Lower leg skin (tissue), 4 donors: ENCODE data around the gene PROSER3. TPM values are rescaled to one million over a fixed set of nuclear protein-coding genes. Genes with fewer than 3 reads are reported as not detected.

Experiments used
- DNase-seq, 2 donors: peaks; one replicate each; pipeline ENCODE4 v3.0.0-alpha.2; 2019; ENCODE audit warnings: low spot score in 2 of 2
- H3K4me3 ChIP-seq: fragments of 200-600 bp; sonication (generic); 2 replicates; pipeline ENCODE4 v1.5.1; 2017; ENCODE audit warnings: mild to moderate bottlenecking, low read depth; ENCODE audit not compliant: poor library complexity, severe bottlenecking
- POLR2A ChIP-seq, 2 donors: fragments of 450-650 bp; IDR thresholded peaks; one replicate each; pipeline ENCODE4 v1.6.1; 2016 to 2017; ENCODE audit warnings: antibody characterized with exemption in 2 of 2, mild to moderate bottlenecking in 1 of 2, moderate library complexity in 1 of 2
- WGBS, 2 donors: methylation state at CpG; one replicate each; pipeline ENCODE4 v1.1.5; 2018; 5-methylcytosine and 5-hydroxymethylcytosine counted together
- intact Hi-C: fragments of 100-400 bp; cut with DNase I; formaldehyde crosslinking; loops from one replicate; pipeline ENCODE4 v1.15.0; 2023; ENCODE audit warnings: low total_unique reads
- total RNA-seq, 4 donors: library from RNA; depleted of rRNA; stranded (reverse); fragments of >200 nt; gene quantifications; one replicate each; pipeline ENCODE4 v1.1.0, GENCODE V29; 2016
- TF ChIP-seq, protein P1 (sequence below), 3 donors: fragments of 450-650 bp; IDR thresholded peaks; one replicate each; pipeline ENCODE4 v1.5.1; 2016; ENCODE audit warnings: antibody characterized with exemption in 3 of 3, mild to moderate bottlenecking in 3 of 3, moderate library complexity in 2 of 3

The PROSER3 gene
- total RNA-seq, 4 donors from 2014 or later: 9.2 to 20.4 (median 12.9) TPM

DNA sequence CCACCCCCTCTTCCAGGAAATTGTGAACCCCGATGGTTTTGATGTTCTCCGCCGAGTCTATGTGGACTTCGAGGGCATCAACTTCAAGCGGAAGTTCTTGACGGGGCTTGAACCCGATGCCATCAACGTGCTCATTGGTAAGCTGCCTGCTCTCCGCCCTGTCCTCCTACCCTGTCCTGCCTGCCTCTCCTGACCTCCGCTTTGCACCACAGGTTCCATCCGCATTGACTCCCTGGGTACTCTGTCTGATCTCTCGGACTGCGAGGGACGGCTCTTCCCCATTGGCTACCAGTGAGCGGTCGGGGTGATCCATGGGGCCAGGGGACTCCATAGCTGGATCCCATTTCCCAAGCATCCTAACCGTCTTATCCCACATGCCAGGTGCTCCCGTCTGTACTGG, 27.6 kb upstream of the PROSER3 start:
- intact Hi-C loops: no loop called here
- WGBS, 2 donors: 86 to 91% methylated on average over 18 of the region's 18 CpGs
- TF ChIP-seq, protein P1, sequence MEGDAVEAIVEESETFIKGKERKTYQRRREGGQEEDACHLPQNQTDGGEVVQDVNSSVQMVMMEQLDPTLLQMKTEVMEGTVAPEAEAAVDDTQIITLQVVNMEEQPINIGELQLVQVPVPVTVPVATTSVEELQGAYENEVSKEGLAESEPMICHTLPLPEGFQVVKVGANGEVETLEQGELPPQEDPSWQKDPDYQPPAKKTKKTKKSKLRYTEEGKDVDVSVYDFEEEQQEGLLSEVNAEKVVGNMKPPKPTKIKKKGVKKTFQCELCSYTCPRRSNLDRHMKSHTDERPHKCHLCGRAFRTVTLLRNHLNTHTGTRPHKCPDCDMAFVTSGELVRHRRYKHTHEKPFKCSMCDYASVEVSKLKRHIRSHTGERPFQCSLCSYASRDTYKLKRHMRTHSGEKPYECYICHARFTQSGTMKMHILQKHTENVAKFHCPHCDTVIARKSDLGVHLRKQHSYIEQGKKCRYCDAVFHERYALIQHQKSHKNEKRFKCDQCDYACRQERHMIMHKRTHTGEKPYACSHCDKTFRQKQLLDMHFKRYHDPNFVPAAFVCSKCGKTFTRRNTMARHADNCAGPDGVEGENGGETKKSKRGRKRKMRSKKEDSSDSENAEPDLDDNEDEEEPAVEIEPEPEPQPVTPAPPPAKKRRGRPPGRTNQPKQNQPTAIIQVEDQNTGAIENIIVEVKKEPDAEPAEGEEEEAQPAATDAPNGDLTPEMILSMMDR (IDR thresholded peaks at IDR 0.05): no peak
- no peak overlapping the region for H3K4me3 ChIP-seq
- DNase-seq: no peak

DNA sequence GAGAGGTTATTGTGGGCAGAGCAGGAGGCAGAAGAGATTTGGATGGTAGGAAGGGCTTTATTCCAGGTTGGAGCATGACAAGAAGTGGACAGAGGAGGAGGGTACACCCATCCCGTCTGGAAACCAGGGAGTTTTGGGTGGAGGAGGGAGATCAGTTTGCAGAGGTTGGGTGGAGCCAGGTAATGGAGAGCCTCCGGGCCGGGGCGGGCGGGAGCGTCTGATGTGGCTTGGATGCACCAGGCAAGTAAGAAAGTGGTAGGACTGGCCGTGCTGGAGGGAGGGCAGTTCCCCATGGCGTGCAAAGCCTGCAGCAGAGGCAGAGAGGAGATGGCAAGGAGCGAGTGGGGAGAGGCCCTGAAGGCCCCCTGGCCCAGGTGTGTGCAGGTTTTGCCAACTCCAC, 26.6 kb upstream of the PROSER3 start:
- TF ChIP-seq POLR2A (IDR thresholded peaks at IDR 0.05): no peak
- TF ChIP-seq, protein P1 (IDR thresholded peaks at IDR 0.05): no peak
- no peak overlapping the region for H3K4me3 ChIP-seq
- WGBS, 2 donors: 44 to 48% methylated on average over 9 of the region's 9 CpGs
- intact Hi-C loops: no loop called here
- DNase-seq: no peak

DNA sequence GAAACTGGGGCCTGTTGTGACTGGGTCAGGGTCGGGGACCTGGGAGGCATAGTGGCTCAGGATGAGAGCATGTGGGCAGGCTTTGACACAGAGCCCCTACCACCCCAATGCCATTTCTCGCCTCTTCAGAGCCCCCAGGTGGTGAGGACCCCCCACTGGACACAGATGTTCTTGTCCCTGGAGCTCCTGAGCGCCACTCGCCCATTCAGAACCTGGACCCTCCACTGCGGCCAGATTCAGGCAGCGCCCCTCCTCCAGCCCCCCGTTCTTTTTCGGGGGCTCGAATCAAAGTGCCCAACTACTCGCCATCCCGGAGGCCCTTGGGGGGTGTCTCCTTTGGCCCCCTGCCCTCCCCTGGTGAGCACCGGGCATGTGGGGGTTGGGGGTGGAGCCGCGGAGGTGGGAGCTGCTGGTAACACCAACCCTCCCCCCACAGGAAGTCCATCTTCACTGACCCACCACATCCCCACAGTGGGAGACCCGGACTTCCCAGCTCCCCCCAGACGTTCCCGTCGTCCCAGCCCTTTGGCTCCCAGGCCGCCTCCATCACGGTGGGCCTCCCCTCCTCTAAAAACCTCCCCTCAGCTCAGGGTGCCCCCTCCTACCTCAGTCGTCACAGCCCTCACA, 26.1 kb upstream of the PROSER3 start:
- intact Hi-C loops: no loop called here
- WGBS, 2 donors: 82% methylated on average over 21 of the region's 21 CpGs
- TF ChIP-seq, protein P1 (IDR thresholded peaks at IDR 0.05): no peak
- no peak for TF ChIP-seq POLR2A (IDR thresholded peaks at IDR 0.05)
- H3K4me3 ChIP-seq: no peak overlapping the region
- no peak for DNase-seq

DNA sequence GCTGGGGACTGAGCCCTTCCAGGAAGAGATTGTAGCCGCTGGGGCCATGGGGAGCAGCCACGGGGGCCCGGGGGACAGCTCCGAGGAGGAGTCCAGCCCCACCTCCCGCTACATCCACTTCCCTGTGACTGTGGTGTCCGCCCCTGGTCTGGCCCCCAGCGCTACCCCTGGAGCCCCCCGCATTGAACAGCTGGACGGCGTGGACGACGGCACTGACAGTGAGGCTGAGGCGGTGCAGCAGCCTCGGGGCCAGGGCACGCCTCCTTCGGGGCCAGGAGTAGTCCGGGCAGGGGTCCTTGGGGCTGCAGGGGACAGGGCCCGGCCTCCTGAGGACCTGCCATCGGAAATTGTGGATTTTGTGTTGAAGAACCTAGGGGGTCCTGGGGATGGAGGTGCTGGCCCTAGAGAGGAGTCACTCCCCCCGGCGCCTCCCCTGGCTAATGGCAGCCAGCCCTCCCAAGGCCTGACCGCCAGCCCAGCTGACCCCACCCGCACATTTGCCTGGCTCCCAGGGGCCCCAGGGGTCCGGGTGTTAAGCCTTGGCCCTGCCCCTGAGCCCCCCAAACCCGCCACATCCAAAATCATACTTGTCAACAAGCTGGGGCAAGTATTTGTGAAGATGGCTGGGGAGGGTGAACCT, 25.3 kb upstream of the PROSER3 start:
- WGBS, 2 donors: 93 to 95% methylated on average over 11 to 25 of the region's 25 CpGs
- TF ChIP-seq, protein P1 (IDR thresholded peaks at IDR 0.05): no peak
- TF ChIP-seq POLR2A (IDR thresholded peaks at IDR 0.05): no peak
- H3K4me3 ChIP-seq: no peak overlapping the region
- intact Hi-C loops: no loop called here
- no peak for DNase-seq

DNA sequence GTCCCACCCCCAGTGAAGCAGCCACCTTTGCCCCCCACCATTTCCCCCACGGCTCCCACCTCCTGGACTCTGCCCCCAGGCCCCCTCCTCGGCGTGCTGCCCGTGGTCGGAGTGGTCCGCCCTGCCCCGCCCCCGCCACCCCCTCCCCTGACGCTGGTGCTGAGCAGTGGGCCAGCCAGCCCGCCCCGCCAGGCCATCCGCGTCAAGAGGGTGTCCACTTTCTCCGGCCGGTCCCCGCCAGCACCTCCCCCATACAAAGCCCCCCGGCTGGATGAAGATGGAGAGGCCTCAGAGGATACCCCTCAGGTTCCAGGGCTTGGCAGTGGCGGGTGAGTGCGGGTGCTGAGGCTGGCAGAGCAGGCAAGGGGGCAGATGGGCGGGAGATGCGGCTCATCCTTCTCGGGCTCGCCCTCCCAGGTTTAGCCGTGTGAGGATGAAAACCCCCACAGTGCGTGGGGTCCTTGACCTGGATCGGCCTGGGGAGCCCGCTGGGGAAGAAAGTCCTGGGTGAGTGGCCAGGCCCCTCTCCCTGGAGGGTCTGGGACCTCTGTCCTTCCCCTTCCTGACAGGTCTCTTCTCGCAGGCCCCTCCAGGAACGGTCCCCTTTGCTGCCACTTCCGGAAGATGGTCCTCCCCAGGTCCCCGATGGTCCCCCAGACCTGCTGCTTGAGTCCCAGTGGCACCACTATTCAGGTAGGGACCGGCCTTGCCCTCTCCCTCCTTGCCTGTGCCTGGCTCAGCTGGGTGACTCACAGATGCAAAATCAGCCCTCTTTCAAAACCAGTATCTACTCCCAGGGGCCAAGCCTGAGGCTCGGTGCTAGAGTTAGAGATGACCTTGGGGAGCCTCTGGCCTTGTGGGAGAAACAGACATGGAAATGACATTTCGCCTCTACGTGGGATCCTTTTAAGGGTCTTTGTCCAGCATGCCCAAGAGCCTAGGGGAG, 24.5 kb upstream of the PROSER3 start:
- H3K4me3 ChIP-seq: no peak overlapping the region
- no peak for TF ChIP-seq POLR2A (IDR thresholded peaks at IDR 0.05)
- TF ChIP-seq, protein P1 (IDR thresholded peaks at IDR 0.05): no peak
- DNase-seq: no peak
- intact Hi-C loops: no loop called here
- 86 to 91% methylated on average over 33 of the region's 35 CpGs for WGBS, 2 donors
